NCI-H748 (cell line): ENCODE measurements around the gene MED9.

Experiments used
- DNase-seq: peaks from one replicate; lab custom pipeline; 2025; ENCODE audit not compliant: unreplicated experiment; lab: John Stamatoyannopoulos, UW

Gene MED9

GRCh38 chr17:17487998-17488397 lies 11.2 kb downstream of the MED9 start:
- no peak for DNase-seq

- DNase-seq: no peak
Observed at GRCh38 chr17:17491031-17491471, 14.3 kb downstream of the MED9 start.

- no peak for DNase-seq
Observed at GRCh38 chr17:17491546-17491988, 14.8 kb downstream of the MED9 start.

DNA sequence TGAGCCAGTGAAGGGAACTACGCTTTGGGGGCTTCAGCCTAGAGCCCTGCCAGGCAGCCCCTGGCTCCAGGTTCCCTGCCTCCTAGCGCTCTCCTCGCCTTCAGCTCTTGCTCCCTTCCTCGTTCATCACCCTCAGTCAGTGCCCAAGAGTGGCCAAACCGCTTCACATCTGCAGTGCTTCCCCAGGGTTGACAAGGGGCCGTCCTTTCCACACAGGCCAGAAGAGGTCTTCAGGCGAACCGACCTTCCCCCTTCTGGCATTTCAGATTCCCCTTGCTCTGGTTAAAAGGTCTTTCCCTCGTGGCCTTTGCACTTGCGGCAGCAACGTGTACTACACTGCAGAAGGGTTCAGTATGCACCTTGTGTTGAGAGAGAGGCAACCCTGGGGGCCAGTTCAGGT lies 15.3 kb downstream of the MED9 start:
- DNase-seq: no peak

DNA sequence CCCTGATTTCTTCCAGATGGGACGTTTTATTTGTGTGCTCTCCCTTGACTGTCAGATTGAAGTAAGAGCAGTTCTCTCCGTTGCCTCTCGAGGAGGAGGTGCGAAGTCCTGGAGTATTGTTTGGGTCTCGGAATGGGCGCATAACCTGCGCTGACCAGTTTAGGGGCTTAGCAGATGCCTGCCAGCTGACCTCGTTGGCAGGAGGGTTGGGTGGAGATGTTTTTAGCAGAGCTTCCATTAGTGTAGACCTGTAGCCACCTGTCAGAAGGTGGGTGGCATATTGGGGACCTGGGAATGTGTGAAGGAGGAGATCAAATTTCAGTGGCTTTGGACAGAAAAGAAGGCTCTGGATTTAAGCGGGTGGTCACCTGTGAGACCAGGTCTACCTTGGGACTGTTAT lies 15.8 kb downstream of the MED9 start:
- no peak for DNase-seq

GRCh38 chr17:17493249-17493985 lies 16.6 kb downstream of the MED9 start:
- DNase-seq: no peak

GRCh38 chr17:17493986-17494466 lies 17.2 kb downstream of the MED9 start:
- DNase-seq: peak; percentile 32

DNA sequence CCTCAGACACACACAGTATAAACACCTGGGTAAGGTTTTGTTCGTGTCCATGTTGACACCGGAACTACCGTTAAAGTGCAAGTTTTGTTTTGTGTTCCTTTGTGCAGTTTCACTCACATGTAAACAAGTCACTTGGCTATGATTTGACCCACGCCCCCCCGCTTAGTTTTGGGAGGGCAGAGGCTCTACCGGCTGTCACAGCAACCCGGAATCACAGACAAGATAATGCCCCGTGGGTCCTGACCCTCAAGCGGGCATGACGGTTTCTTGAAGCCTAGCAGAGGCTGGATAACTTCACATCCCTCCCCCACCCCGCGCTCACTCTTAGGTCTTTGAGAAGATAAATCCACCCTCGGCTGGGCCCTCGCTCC lies 17.7 kb downstream of the MED9 start:
- DNase-seq: peak; percentile 62

- DNase-seq: peak; percentile 80
Observed at GRCh38 chr17:17494870-17495535, 18.2 kb downstream of the MED9 start.

GRCh38 chr17:17495536-17496188 lies 18.9 kb downstream of the MED9 start:
- peak; percentile 81 for DNase-seq

DNA sequence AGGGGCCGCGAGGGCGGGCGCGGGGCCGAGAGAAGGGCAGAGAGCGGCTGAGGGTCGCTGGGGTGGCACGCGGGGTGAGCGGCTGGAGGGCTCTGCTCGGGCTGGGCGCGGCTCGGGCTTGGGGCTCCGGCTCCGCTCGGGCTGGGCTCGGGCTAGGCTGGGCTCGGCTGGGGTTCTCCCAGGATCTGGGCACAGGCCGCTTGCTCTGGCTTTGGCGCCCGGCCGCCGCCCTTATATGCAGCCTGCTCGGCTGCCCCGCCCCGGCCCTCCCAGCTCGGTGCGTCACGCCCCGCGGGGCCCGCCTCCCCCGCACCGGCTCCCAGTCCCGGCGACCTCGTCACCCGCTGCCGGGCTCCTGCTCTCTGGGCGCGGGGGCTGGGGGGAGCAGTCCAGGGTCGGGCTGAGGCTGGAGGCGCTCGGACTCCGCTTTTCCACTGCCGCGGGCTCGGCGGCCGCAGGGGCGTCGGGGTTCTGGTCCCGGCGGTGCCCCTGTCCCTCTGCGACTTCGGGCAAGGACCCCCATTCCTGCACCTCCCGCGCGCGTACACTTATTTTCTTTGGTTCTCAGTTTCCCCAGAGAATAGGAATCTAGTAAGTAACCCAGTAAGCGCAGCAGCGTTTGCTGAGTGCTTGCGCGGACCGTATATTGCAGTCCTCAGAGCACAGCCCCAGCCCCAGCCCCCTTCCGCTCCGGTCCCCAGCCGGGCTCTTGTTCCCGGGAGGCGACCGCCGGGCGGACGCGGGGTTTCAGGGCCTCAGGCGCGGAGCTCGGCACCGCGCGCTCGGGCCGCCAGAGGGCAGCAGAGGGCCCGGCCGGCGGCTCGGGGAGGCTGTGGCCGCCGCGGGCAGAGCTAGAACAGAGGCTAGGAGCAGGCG lies 19.6 kb downstream of the MED9 start, which contains the start of gene RASD1:
RASD1 (minus strand) TSS at position 207 of the 876 bp plus-strand sequence. CDS start 214 bp downstream, outside the sequence.
- peak; percentile 92 for DNase-seq

GRCh38 chr17:17497065-17497844 lies 20.5 kb downstream of the MED9 start:
- peak; percentile 68 for DNase-seq

DNA sequence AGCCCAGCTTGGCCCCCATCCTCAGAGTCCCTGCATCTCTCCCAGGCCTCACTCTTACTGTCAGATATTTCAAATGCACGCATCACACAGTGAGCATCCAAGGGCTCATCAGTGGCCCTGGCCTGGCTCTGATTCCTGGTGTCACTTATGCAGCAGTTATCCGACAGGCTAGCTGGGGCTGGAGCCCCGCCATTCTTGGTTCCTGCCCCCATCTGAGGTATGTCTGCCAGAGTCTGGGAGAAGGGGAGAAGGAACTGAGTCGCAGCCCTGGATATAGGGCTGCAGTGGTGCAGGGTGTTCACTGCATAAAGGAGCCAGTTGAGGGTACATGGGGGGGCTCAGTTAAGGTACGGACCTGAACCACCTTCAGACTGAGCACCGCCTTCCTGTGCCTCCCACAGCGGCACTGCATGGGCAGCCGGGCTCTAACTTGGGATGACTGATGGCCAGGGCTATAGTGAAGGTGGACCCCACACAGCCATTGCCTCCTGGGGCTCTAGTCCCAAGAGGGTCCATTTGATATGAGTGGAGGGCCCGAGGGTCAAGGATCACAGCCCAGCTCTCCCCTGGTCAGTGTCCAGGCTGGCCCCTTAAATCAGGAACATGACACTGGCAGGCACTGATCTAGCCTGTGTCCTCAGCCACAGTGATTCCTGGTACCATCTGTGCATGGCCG lies 21.2 kb downstream of the MED9 start:
- DNase-seq: no peak

GRCh38 chr17:17498606-17499301 lies 22.0 kb downstream of the MED9 start:
- DNase-seq: no peak

GRCh38 chr17:17499402-17500145 lies 22.8 kb downstream of the MED9 start:
- DNase-seq: no peak

- no peak for DNase-seq
Observed at GRCh38 chr17:17500999-17501605, 24.3 kb downstream of the MED9 start.

- DNase-seq: no peak
Observed at GRCh38 chr17:17502741-17503565, 26.2 kb downstream of the MED9 start.
